Measurements from ENCODE around the gene NSG1. TPM values are rescaled to one million over a fixed set of nuclear protein-coding genes. Genes with fewer than 3 reads are reported as not detected.

Gene NSG1
- polyA plus RNA-seq, 1 of the 3 experiments (the other 2 are of a cell fraction), result 11.4 TPM

- TF ChIP-seq RCOR1 (IDR thresholded peaks at IDR 0.05; ENCODE audit: low read length), result no peak
- TF ChIP-seq RFX5 (IDR thresholded peaks at IDR 0.05; ENCODE audit: low read length), result no peak
- TF ChIP-seq SMC3 (IDR thresholded peaks at IDR 0.05; ENCODE audit: low read depth, low read length), result peak; percentile 67
- no peak for TF ChIP-seq JUND (IDR thresholded peaks at IDR 0.05)
- TF ChIP-seq USF1 (IDR thresholded peaks at IDR 0.05; ENCODE audit: borderline replicate concordance, low read depth), result no peak
- TF ChIP-seq YY1 (IDR thresholded peaks at IDR 0.05; ENCODE audit: low read depth), result no peak
- no peak for TF ChIP-seq EZH2phosphoT487 (IDR thresholded peaks at IDR 0.05; ENCODE audit: borderline replicate concordance, low read depth)
Measured at GRCh38 chr4:4430492-4431195, 43.7 kb downstream of the NSG1 start (continued).

- Histone ChIP-seq H3K9ac (no peak overlapping the region), H3K79me2 (ENCODE audit: insufficient read depth) (no peaks in the 10 kb centered on the region), H3K9me3 (no peaks in the 10 kb centered on the region), H3K36me3 (replicated peaks in 1 of 2; ENCODE audit: control insufficient read depth in 1 of 2, insufficient read depth in 2 of 2, low read length in 1 of 2) (peaks cover 9 to 17% of the 10 kb centered on the region in 2 experiments), H2AFZ (ENCODE audit: low read depth) (no peak overlapping the region), H3K4me3 (ENCODE audit: low read depth in 2 of 2, low read length in 1 of 2) (no peak overlapping the region), H3K27me3 (ENCODE audit: insufficient read depth) (no peaks in the 10 kb centered on the region), H3F3A (replicated peaks; ENCODE audit: insufficient read depth) (peaks cover 4% of the 10 kb centered on the region), H4K20me1 (ENCODE audit: insufficient read depth) (no peaks in the 10 kb centered on the region), H3K9me2 (no peaks in the 10 kb centered on the region), H3K4me1 (ENCODE audit: control insufficient read depth in 1 of 2, insufficient read depth in 2 of 2, low read depth in 1 of 2, low read length in 1 of 2) (peaks cover 0 to 3% of the 10 kb centered on the region in 2 experiments; a peak in 1 of 4 replicates), H3K4me2 (no peak overlapping the region), H3K27ac (ENCODE audit: low read depth in 2 of 2, low read length in 1 of 2) (no peak overlapping the region)
- TF ChIP-seq TCF12 (IDR thresholded peaks at IDR 0.05) (no peak), GABPA (IDR thresholded peaks at IDR 0.05; ENCODE audit: low read depth) (no peak), RFX5 (IDR thresholded peaks at IDR 0.05; ENCODE audit: low read length) (no peak), SIN3A (IDR thresholded peaks at IDR 0.05; ENCODE audit: borderline replicate concordance, low read depth, low read length) (no peak), POLR2AphosphoS5 (IDR thresholded peaks at IDR 0.05; ENCODE audit: low read depth, low read length) (no peak), MXI1 (IDR thresholded peaks at IDR 0.05; ENCODE audit: low read depth, low read length) (no peak), RCOR1 (IDR thresholded peaks at IDR 0.05; ENCODE audit: low read length) (no peak), JUND (IDR thresholded peaks at IDR 0.05) (no peak), TEAD4 (IDR thresholded peaks at IDR 0.05; ENCODE audit: borderline replicate concordance, insufficient read depth) (no peak)
- CTCF ChIA-PET, result interaction anchor here (0.8 to 4.6 kb wide), 10 partner anchors 12 to 181 kb away, joined by 3 to 23 read pairs (median 7); no protein-coding TSS in a partner anchor
- DNase-seq, result no peak
- 93% methylated on average over 11 of the region's 11 CpGs for WGBS (ENCODE audit: low lambda C conversion rate)
- POLR2A ChIA-PET, result no interaction called here
Measured at GRCh38 chr4:4432341-4433125, 45.6 kb downstream of the NSG1 start.

- POLR2A ChIA-PET, result interaction anchor here (1.1 kb wide), 1 partner anchor 42 kb away, joined by 3 read pairs; no protein-coding TSS in a partner anchor
- Histone ChIP-seq H3K4me2 (no peak overlapping the region), H3K79me2 (ENCODE audit: insufficient read depth) (no peaks in the 10 kb centered on the region), H4K20me1 (ENCODE audit: insufficient read depth) (no peaks in the 10 kb centered on the region), H3F3A (replicated peaks; ENCODE audit: insufficient read depth) (peaks cover 4% of the 10 kb centered on the region), H3K9ac (no peak overlapping the region), H3K9me2 (no peaks in the 10 kb centered on the region), H2AFZ (ENCODE audit: low read depth) (no peak overlapping the region), H3K36me3 (replicated peaks in 1 of 2; ENCODE audit: control insufficient read depth in 1 of 2, insufficient read depth in 2 of 2, low read length in 1 of 2) (peaks cover 16 to 24% of the 10 kb centered on the region in 2 experiments), H3K27me3 (ENCODE audit: insufficient read depth) (no peaks in the 10 kb centered on the region), H3K4me3 (ENCODE audit: low read depth in 2 of 2, low read length in 1 of 2) (no peak overlapping the region), H3K4me1 (ENCODE audit: control insufficient read depth in 1 of 2, insufficient read depth in 2 of 2, low read depth in 1 of 2, low read length in 1 of 2) (peaks cover 0 to 3% of the 10 kb centered on the region in 2 experiments; a peak in 1 of 4 replicates), H3K27ac (ENCODE audit: low read depth in 2 of 2, low read length in 1 of 2) (no peak overlapping the region), H3K9me3 (no peaks in the 10 kb centered on the region)
- WGBS (ENCODE audit: low lambda C conversion rate), result 91% methylated on average over 4 of the region's 4 CpGs
- CTCF ChIA-PET, result interaction anchor here (0.9 to 1.4 kb wide), 2 partner anchors 29 to 49 kb away, joined by 3 read pairs; no protein-coding TSS in a partner anchor
- no peak for DNase-seq
- TF ChIP-seq GATA2 (CRISPR knock-in tag; IDR thresholded peaks at IDR 0.05) (peak; percentile 21; the same call in 1 of the 2 replicates), ZBTB33 (IDR thresholded peaks at IDR 0.05; ENCODE audit: borderline replicate concordance, low read depth) (no peak)
Measured at GRCh38 chr4:4433941-4434340, 47.0 kb downstream of the NSG1 start.
